Stimulated activated CD4-positive, alpha-beta T cell treated with anti-CD3 and anti-CD28 coated beads, Interleukin-2, amount 100 ng/mL, for 48 hours (primary cell): ENCODE results near the gene BCAR3.
"Not testable (repeated sequence)": the region's sequence is repeated elsewhere in the genome, so short reads cannot be mapped to it uniquely, and the experiment has no call there.

Experiments
- DNase-seq, 2 donors: peaks; one replicate each; pipeline ENCODE4 v3.0.0-alpha.2; 2020

The BCAR3 gene

GRCh38 chr1:93593854-93594602, 87.6 kb downstream of the BCAR3 start:
- no peak for DNase-seq

- no peak for DNase-seq
Measured at GRCh38 chr1:93592551-93592949, 89.1 kb downstream of the BCAR3 start.

GRCh38 chr1:93591676-93592550, 89.7 kb downstream of the BCAR3 start:
- no peak for DNase-seq

- not testable (repeated sequence) for DNase-seq
Measured at GRCh38 chr1:93591291-93591675, 90.4 kb downstream of the BCAR3 start.

- no peak for DNase-seq
Measured at GRCh38 chr1:93588955-93589354, 92.7 kb downstream of the BCAR3 start.

- DNase-seq = no peak
Measured at GRCh38 chr1:93588206-93588605, 93.4 kb downstream of the BCAR3 start.

GRCh38 chr1:93587354-93587753, 94.3 kb downstream of the BCAR3 start:
- DNase-seq = no peak

- no peak for DNase-seq
Measured at GRCh38 chr1:93585059-93585966, 96.3 kb downstream of the BCAR3 start.

GRCh38 chr1:93584261-93585003, 97.2 kb downstream of the BCAR3 start:
- no peak for DNase-seq

- DNase-seq = no peak
Measured at GRCh38 chr1:93581917-93582850, 99.5 kb downstream of the BCAR3 start.

- no peak for DNase-seq
Measured at GRCh38 chr1:93579891-93580290, 101.7 kb downstream of the BCAR3 start.

GRCh38 chr1:93578911-93579825, 102.5 kb downstream of the BCAR3 start:
- DNase-seq = no peak

- DNase-seq = no peak
Measured at GRCh38 chr1:93578433-93578830, 103.2 kb downstream of the BCAR3 start.

- no peak for DNase-seq
Measured at GRCh38 chr1:93577536-93578432, 103.9 kb downstream of the BCAR3 start.

- no peak for DNase-seq
Measured at GRCh38 chr1:93576746-93577145, 104.9 kb downstream of the BCAR3 start.

GRCh38 chr1:93576346-93576745, 105.3 kb downstream of the BCAR3 start:
- DNase-seq = no peak

- DNase-seq = no peak
Measured at GRCh38 chr1:93575621-93576284, 105.9 kb downstream of the BCAR3 start.

GRCh38 chr1:93574991-93575390, 106.6 kb downstream of the BCAR3 start:
- no peak for DNase-seq
